ENCODE measurements around the gene BCS1L.

DNA sequence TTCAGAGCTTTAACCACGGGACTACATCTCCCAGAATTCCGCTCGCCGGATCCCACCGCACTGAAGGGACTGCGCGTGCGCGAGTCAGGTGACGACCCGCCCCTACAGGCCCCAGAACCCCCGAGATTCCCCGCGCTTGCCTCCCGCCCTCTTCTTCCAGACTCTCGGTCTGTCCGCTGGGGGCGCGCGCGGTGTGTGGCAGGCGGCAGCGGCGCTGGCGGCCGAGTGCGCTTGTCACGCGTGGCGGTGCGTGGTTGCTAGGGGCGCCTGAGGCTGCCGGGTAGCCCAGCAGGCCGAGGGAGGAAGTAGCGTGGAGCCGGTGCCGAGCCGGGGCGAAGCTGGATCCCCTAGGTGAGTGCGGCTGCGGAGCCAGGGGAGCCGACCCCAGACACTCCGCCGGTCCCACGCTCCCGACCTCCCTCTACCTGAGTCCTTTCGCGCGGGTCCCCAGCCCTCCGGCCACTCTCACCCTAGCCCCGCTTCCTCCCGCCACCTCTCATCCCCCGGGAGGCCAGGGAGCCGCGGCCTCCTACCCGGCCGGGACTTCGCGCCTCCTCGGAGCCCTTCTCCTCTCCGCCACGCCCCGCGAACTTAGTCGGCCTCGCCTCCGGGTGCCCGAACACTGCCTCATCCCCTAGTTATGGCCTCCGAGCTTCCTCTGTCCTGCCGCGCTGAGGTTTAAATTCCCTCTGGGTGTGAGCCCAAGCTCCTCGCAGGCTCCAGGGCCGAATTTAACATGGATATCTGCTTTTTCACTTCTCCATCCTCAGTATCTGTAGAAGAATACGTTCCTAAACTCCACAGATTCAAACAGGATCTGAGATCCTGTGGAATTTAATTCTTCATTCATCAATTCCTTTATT is 51.4 kb downstream of the BCS1L start, which contains the start of gene TTLL4:
- TF ChIP-seq, protein P1, sequence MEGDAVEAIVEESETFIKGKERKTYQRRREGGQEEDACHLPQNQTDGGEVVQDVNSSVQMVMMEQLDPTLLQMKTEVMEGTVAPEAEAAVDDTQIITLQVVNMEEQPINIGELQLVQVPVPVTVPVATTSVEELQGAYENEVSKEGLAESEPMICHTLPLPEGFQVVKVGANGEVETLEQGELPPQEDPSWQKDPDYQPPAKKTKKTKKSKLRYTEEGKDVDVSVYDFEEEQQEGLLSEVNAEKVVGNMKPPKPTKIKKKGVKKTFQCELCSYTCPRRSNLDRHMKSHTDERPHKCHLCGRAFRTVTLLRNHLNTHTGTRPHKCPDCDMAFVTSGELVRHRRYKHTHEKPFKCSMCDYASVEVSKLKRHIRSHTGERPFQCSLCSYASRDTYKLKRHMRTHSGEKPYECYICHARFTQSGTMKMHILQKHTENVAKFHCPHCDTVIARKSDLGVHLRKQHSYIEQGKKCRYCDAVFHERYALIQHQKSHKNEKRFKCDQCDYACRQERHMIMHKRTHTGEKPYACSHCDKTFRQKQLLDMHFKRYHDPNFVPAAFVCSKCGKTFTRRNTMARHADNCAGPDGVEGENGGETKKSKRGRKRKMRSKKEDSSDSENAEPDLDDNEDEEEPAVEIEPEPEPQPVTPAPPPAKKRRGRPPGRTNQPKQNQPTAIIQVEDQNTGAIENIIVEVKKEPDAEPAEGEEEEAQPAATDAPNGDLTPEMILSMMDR (conservative IDR thresholded peaks at IDR 0.05; ENCODE audit: low read length) = peak; percentile 73
- TF ChIP-seq EZH2phosphoT487 (IDR thresholded peaks at IDR 0.05; ENCODE audit: borderline replicate concordance) = no peak
